Osteoblast (primary cell): Measurements from ENCODE around the gene WASF2. TPM values are rescaled to one million over a fixed set of nuclear protein-coding genes. Genes with fewer than 3 reads are reported as not detected.

Experiments
- DNase-seq: peaks from one replicate; pipeline ENCODE4 v3.0.0; 2011; ENCODE audit warnings: low spot score, mixed read lengths; ENCODE audit not compliant: insufficient read length; ENCODE audit errors: missing footprints
- H2AFZ ChIP-seq: 2 replicates; pipeline ENCODE4 v1.6.0; 2011; ENCODE audit warnings: mild to moderate bottlenecking, low read length
- H3K27ac ChIP-seq: 2 replicates; pipeline ENCODE4 v1.5.1; 2011; ENCODE audit warnings: mild to moderate bottlenecking, low read depth, low read length, moderate library complexity
- H3K27me3 ChIP-seq: 2 replicates; pipeline ENCODE4 v1.6.0; 2012; ENCODE audit warnings: mild to moderate bottlenecking, control low read depth, inconsistent platforms, low read length, moderate library complexity; ENCODE audit not compliant: insufficient read depth
- H3K36me3 ChIP-seq: 2 replicates; pipeline ENCODE4 v1.5.1; 2011; ENCODE audit warnings: mild to moderate bottlenecking, low read length, control low read depth, moderate library complexity; ENCODE audit not compliant: insufficient read depth
- H3K4me1 ChIP-seq: 2 replicates; pipeline ENCODE4 v1.5.1; 2011; ENCODE audit warnings: mild to moderate bottlenecking, low read length, control low read depth, moderate library complexity; ENCODE audit not compliant: insufficient read depth
- H3K4me2 ChIP-seq: 2 replicates; pipeline ENCODE4 v1.6.0; 2011; ENCODE audit warnings: mild to moderate bottlenecking, low read length; ENCODE audit not compliant: insufficient read depth
- H3K4me3 ChIP-seq: fragments of 200-600 bp; sonication (generic); 3 replicates; pipeline ENCODE4 v1.5.1; 2012; ENCODE audit warnings: mild to moderate bottlenecking, low read length, inconsistent platforms; ENCODE audit not compliant: insufficient read depth
- H3K79me2 ChIP-seq: 2 replicates; pipeline ENCODE4 v1.6.0; 2012; ENCODE audit warnings: mild to moderate bottlenecking, low read length, control low read depth, inconsistent platforms; ENCODE audit not compliant: insufficient read depth
- H3K9me3 ChIP-seq: 2 replicates; pipeline ENCODE4 v1.5.1; 2011; ENCODE audit warnings: low read depth, low read length, control low read depth
- H4K20me1 ChIP-seq: 2 replicates; pipeline ENCODE4 v1.6.0; 2012; ENCODE audit warnings: mild to moderate bottlenecking, low read length, control low read depth; ENCODE audit not compliant: insufficient read depth
- total RNA-seq: library from RNA; depleted of rRNA; stranded (reverse); fragments of >200 nt; gene quantifications from 2 replicates; pipeline ENCODE4 v1.2.3, GENCODE V29; 2012
- TF ChIP-seq, protein P1 (sequence below): IDR thresholded peaks from 2 replicates; pipeline ENCODE4 v1.5.1; 2011; ENCODE audit warnings: mild to moderate bottlenecking, low read depth, low read length, moderate library complexity; ENCODE audit errors: extremely low read depth

The WASF2 gene
- total RNA-seq, 1 donor = 24.6 TPM

GRCh38 chr1:27360159-27361043 is 129.6 kb downstream of the WASF2 start:
- Histone ChIP-seq H3K4me3 (no peak overlapping the region), H3K79me2 (peaks cover 12% of the 10 kb centered on the region), H4K20me1 (no peaks in the 10 kb centered on the region), H2AFZ (no peak overlapping the region), H3K36me3 (peaks cover 58% of the 10 kb centered on the region), H3K4me1 (peaks cover 6% of the 10 kb centered on the region), H3K27me3 (no peaks in the 10 kb centered on the region), H3K4me2 (no peak overlapping the region), H3K9me3 (no peaks in the 10 kb centered on the region), H3K27ac (no peak overlapping the region)
- TF ChIP-seq, protein P1, sequence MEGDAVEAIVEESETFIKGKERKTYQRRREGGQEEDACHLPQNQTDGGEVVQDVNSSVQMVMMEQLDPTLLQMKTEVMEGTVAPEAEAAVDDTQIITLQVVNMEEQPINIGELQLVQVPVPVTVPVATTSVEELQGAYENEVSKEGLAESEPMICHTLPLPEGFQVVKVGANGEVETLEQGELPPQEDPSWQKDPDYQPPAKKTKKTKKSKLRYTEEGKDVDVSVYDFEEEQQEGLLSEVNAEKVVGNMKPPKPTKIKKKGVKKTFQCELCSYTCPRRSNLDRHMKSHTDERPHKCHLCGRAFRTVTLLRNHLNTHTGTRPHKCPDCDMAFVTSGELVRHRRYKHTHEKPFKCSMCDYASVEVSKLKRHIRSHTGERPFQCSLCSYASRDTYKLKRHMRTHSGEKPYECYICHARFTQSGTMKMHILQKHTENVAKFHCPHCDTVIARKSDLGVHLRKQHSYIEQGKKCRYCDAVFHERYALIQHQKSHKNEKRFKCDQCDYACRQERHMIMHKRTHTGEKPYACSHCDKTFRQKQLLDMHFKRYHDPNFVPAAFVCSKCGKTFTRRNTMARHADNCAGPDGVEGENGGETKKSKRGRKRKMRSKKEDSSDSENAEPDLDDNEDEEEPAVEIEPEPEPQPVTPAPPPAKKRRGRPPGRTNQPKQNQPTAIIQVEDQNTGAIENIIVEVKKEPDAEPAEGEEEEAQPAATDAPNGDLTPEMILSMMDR = no peak
- DNase-seq = no peak

DNA sequence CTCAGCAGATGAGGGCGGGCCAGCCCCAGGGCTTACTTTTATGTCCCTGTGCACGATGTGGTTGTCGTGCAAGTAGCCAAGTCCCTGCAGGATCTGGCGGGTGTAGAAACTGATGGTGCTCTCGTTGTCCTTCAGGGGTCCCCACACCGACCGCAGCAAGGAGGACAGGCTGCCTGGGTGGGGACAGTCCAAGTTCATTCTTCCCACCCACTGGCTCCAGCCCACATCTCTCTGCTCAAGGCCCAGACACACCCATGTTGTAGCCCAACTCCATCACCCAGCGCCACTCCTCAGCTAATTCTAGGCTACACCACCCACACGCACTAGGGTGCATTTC is 130.2 kb downstream of the WASF2 start:
- Histone ChIP-seq H3K27me3 (no peaks in the 10 kb centered on the region), H3K79me2 (peaks cover 7% of the 10 kb centered on the region), H3K4me1 (peaks cover under 1% of the 10 kb centered on the region), H2AFZ (no peak overlapping the region), H3K9me3 (no peaks in the 10 kb centered on the region), H3K4me2 (no peak overlapping the region), H3K4me3 (no peak overlapping the region), H3K27ac (no peak overlapping the region), H3K36me3 (peaks cover 64% of the 10 kb centered on the region), H4K20me1 (no peaks in the 10 kb centered on the region)
- TF ChIP-seq, protein P1 = no peak
- DNase-seq = no peak

- Histone ChIP-seq H2AFZ (no peak overlapping the region), H3K4me1 (no peaks in the 10 kb centered on the region), H3K36me3 (peaks cover 64% of the 10 kb centered on the region), H3K4me3 (no peak overlapping the region), H3K27me3 (no peaks in the 10 kb centered on the region), H3K4me2 (no peak overlapping the region), H4K20me1 (no peaks in the 10 kb centered on the region), H3K27ac (no peak overlapping the region), H3K79me2 (no peaks in the 10 kb centered on the region), H3K9me3 (no peaks in the 10 kb centered on the region)
- TF ChIP-seq, protein P1 = no peak
- no peak for DNase-seq
Measured at GRCh38 chr1:27358928-27359313, 131.0 kb downstream of the WASF2 start.

- no peak overlapping the region for H3K27ac ChIP-seq
- TF ChIP-seq, protein P1 = no peak
- H2AFZ ChIP-seq = no peak overlapping the region
- H3K27me3 ChIP-seq = no peaks in the 10 kb centered on the region
- H3K36me3 ChIP-seq = peaks cover 59% of the 10 kb centered on the region
- H3K4me3 ChIP-seq = no peak overlapping the region
- no peak for DNase-seq
- no peaks in the 10 kb centered on the region for H3K79me2 ChIP-seq
- no peaks in the 10 kb centered on the region for H4K20me1 ChIP-seq
- no peaks in the 10 kb centered on the region for H3K9me3 ChIP-seq
- H3K4me1 ChIP-seq = no peaks in the 10 kb centered on the region
- H3K4me2 ChIP-seq = no peak overlapping the region
Measured at GRCh38 chr1:27358038-27358927, 131.7 kb downstream of the WASF2 start.
